ENCODE results near the gene ATF2. TPM values are rescaled to one million over a fixed set of nuclear protein-coding genes. Genes with fewer than 3 reads are reported as not detected.
A peak's percentile ranks its signal among the peaks of the same experiment; 100 is the strongest.

ATF2 gene, protein sequence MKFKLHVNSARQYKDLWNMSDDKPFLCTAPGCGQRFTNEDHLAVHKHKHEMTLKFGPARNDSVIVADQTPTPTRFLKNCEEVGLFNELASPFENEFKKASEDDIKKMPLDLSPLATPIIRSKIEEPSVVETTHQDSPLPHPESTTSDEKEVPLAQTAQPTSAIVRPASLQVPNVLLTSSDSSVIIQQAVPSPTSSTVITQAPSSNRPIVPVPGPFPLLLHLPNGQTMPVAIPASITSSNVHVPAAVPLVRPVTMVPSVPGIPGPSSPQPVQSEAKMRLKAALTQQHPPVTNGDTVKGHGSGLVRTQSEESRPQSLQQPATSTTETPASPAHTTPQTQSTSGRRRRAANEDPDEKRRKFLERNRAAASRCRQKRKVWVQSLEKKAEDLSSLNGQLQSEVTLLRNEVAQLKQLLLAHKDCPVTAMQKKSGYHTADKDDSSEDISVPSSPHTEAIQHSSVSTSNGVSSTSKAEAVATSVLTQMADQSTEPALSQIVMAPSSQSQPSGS
- total RNA-seq (2011; cell fraction: chromatin; rRNA removed; ENCODE audit: low replicate concordance) = 149 and 280 TPM in 2 replicates
- 69.7 and 96.6 TPM in 2 replicates for total RNA-seq (2011; cell fraction: nucleolus; rRNA removed)
- total RNA-seq (2011; cell fraction: nucleoplasm; rRNA removed) = 106 and 153 TPM in 2 replicates
- 26.2 and 28.0 TPM in 2 replicates for total RNA-seq (2014; rRNA removed)
- total RNA-seq (2014; rRNA removed; fragmentation: Illumina TruSeq; extraction: Trizol) = 60.5 and 65.4 TPM in 2 replicates
- total RNA-seq (2015; rRNA removed; fragmentation: Illumina TruSeq; extraction: Trizol) = 65.6 and 71.6 TPM in 2 replicates
- total RNA-seq (2021) = 45.9 and 52.9 TPM in 2 replicates
- polyA plus RNA-seq (2011; rRNA removed) = 111 and 113 TPM in 2 replicates
- 63.7 and 80.3 TPM in 2 replicates for polyA plus RNA-seq (2011; cell fraction: cytosol; rRNA removed)
- 91.0 and 105 TPM in 2 replicates for polyA plus RNA-seq (2011; cell fraction: nucleus; rRNA removed)
- polyA plus RNA-seq (2012) = 29.7 and 32.5 TPM in 2 replicates
- polyA plus RNA-seq (2014; fragmentation: Illumina TruSeq; extraction: Trizol) = 47.0 and 59.0 TPM in 2 replicates
- 10 to 100 TPM; 24.2 to 33.3 TPM for polyA plus RNA-seq (2014; fragmentation: Nextera tagmentation; extraction: Ambion mirVana)
- polyA plus RNA-seq (2014; rRNA removed) = 30.6 and 32.2 TPM in 2 replicates
- 191 and 199 TPM in 2 replicates for polyA minus RNA-seq (2011; rRNA and poly(A)+ RNA removed)
- 56.7 and 60.6 TPM in 2 replicates for polyA minus RNA-seq (2011; cell fraction: cytosol; rRNA and poly(A)+ RNA removed)
- polyA minus RNA-seq (2011; cell fraction: nucleus; rRNA and poly(A)+ RNA removed) = 115 and 192 TPM in 2 replicates
- percentile 95 among the genes with signal in this experiment for Bru-seq, nascent RNA
- percentile 97 among the genes with signal in this experiment for BruChase-seq, experiment 1, labeled RNA remaining after a 2-hour chase
- percentile 96 among the genes with signal in this experiment for BruChase-seq, experiment 2, labeled RNA remaining after a 6-hour chase
- long read RNA-seq, experiment 1, full-length matches to known transcripts = 35 of 74 reads
- long read RNA-seq, experiment 1, partial matches to known transcripts = 27 of 74 reads
- long read RNA-seq, experiment 1, other reads (novel, unspliced or antisense) = 12 of 74 reads
- long read RNA-seq, experiment 2, partial matches to known transcripts = 1 of 11 reads
- long read RNA-seq, experiment 2, other reads (novel, unspliced or antisense) = 10 of 11 reads
- long read RNA-seq, experiment 3, full-length matches to known transcripts = 11 of 18 reads
- long read RNA-seq, experiment 3, partial matches to known transcripts = 4 of 18 reads
- long read RNA-seq, experiment 3, other reads (novel, unspliced or antisense) = 3 of 18 reads

DNA sequence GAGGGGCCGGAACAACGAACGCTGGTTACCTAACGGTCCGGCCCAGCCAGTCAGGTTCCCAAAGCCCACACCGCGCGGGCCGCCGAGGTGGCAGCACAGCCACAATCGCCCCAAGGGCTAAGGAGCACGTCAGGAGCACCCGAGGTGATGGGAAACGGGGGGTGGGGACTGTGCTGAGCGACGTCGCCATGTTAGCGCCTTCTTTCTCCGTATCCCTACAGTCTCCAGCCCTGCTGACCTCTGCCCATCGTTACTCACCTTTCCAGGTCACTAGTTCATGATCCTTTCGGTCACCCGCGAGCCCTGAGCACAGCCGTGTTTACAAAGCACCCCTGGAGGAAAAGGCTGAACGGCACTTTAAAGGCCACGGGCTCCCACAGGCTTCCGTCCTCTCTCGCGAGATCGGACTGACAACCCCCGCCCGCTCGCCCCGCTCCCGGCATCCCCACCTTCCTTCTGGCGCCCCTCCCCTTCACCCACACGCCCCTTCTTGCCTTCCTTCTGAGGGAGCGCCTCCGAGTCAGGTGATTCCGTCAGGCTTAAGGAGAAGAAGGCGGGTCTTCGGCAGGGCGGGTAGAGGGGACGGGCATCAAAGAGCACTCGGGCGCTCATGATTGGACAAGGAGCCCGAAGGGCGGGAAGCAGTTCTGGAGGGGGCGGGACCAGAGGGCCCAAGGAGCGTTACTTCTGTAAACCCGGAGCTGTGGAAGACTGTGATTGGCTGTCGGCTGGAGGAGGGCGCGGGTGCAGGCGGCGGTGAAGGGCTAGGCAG lies at the start of gene ATF2:
TSS of gene ATF2 (minus strand) at position 412 of the 772 bp plus-strand sequence. CDS start 31,760 bp downstream, outside the sequence.
- WGBS (ENCODE audit: insufficient coverage, low coverage, missing lambda C conversion rate) = under 1% methylated on average over 54 of the region's 56 CpGs
- FAIRE-seq = peak; percentile 95
- Histone ChIP-seq H3K4me1 (replicated peaks in 1 of 2; ENCODE audit: control insufficient read depth in 2 of 2, insufficient read depth in 2 of 2, low read length in 2 of 2) (peaks cover 10 to 12% of the 10 kb centered on the region in 2 experiments), H3K4me2 (ENCODE audit: insufficient read depth, low read length) (peak within 1 kb of the TSS; percentile 98), H3K4me3 (peak within 1 kb of the TSS; percentile 69), H3K9ac (ENCODE audit: insufficient read depth in 1 of 2, low read depth in 2 of 2, low read length in 2 of 2) (peak within 1 kb of the TSS; percentile 98 to 99), H3K27me3 (ENCODE audit: control insufficient read depth in 2 of 2, insufficient read depth in 2 of 2, low read length in 2 of 2) (no peaks in the 10 kb centered on the region), H3K9me1 (ENCODE audit: control insufficient read depth, insufficient read depth, low read length) (no peaks in the 10 kb centered on the region), H2AFZ (ENCODE audit: low read depth, low read length) (peak within 1 kb of the TSS; percentile 98), H3K27ac (ENCODE audit: extremely low read depth, low read depth, low read length) (peak within 1 kb of the TSS; percentile 98), H3K79me2 (ENCODE audit: control insufficient read depth, insufficient read depth, low read length) (peaks cover 70% of the 10 kb centered on the region), H3K9me3 (replicated peaks; ENCODE audit: control insufficient read depth, insufficient read depth, low read depth, low read length) (peaks cover 3% of the 10 kb centered on the region; the same call in 1 of the 2 replicates), H3K36me3 (ENCODE audit: control insufficient read depth, insufficient read depth, low read length) (peaks cover 10% of the 10 kb centered on the region; the same call in 2 of the 3 replicates), H4K20me1 (replicated peaks; ENCODE audit: control insufficient read depth, insufficient read depth, low read length) (no peaks in the 10 kb centered on the region)
- intact Hi-C loops (cut with micrococcal nuclease) = loop anchor here (1.0 to 5.0 kb wide), 3 partner anchors 13 to 834 kb away; partner anchors contain the start of genes ATP5MC3 and LNPK
- TSS peak; percentile 61 for BruUV-seq (replicated peaks)
- ATAC-seq = peak; percentile 88
- ChIA-PET CTCF (ENCODE audit: low intra/inter-chr PET ratio) (no interaction called here), POLR2A (interaction anchor here (0.5 to 3.4 kb wide), 17 partner anchors 9 to 911 kb away, joined by 3 to 42 read pairs (median 3); partner anchors contain the start of gene CHRNA1)
- peak; percentile 98 to 100 (median 98) for DNase-seq (ENCODE audit: extremely low read depth in 1 of 4, low spot score in 3 of 4)
- in situ Hi-C loops (cut with MboI) = loop anchor here (10.0 kb wide), 1 partner anchor 1223 kb away; no protein-coding TSS in a partner anchor
- TF ChIP-seq KAT7 (CRISPR knock-in tag; IDR thresholded peaks at IDR 0.05; ENCODE audit: borderline replicate concordance) (no peak; the same call in 1 of the 2 replicates), PML (IDR thresholded peaks at IDR 0.05; ENCODE audit: low read length) (peak; percentile 79), NCOR1 (IDR thresholded peaks at IDR 0.05) (peak; percentile 67)
- TF ChIP-seq, protein P1, sequence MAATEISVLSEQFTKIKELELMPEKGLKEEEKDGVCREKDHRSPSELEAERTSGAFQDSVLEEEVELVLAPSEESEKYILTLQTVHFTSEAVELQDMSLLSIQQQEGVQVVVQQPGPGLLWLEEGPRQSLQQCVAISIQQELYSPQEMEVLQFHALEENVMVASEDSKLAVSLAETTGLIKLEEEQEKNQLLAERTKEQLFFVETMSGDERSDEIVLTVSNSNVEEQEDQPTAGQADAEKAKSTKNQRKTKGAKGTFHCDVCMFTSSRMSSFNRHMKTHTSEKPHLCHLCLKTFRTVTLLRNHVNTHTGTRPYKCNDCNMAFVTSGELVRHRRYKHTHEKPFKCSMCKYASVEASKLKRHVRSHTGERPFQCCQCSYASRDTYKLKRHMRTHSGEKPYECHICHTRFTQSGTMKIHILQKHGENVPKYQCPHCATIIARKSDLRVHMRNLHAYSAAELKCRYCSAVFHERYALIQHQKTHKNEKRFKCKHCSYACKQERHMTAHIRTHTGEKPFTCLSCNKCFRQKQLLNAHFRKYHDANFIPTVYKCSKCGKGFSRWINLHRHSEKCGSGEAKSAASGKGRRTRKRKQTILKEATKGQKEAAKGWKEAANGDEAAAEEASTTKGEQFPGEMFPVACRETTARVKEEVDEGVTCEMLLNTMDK (IDR thresholded peaks at IDR 0.05; ENCODE audit: borderline replicate concordance, insufficient read depth, low read depth, low read length, poor library complexity, severe bottlenecking) = no peak
